T47D (cell line): ENCODE data around the gene HOXB7.
A peak's percentile ranks its signal among the peaks of the same experiment; 100 is the strongest.

Source experiments
- DNase-seq, 2 experiments: peaks; one replicate each; pipeline versions ENCODE4 v3.0.0 to v3.0.0-alpha.2; 2011 to 2012; ENCODE audit warnings: low read depth in 1 of 2, low spot score in 1 of 2
- JUND ChIP-seq: IDR thresholded peaks from 2 replicates; pipeline ENCODE4 v1.6.1; 2012; ENCODE audit warnings: low read depth
- in situ Hi-C: cut with HindIII; loops from 2 replicates; pipeline ENCODE4 v1.10.0; 2016; ENCODE audit warnings: low sequenced_read_pairs, low pct_unique_long_range_greater_than_20kb

Gene HOXB7

GRCh38 chr17:48631693-48632578 is 21.1 kb upstream of the HOXB7 start:
- no peak for TF ChIP-seq JUND
- in situ Hi-C loops: no loop called here

GRCh38 chr17:48630925-48631692 is 20.3 kb upstream of the HOXB7 start:
- no peak for TF ChIP-seq JUND
- DNase-seq: no peak
- in situ Hi-C loops: no loop called here

More at GRCh38 chr17:48631693-48632578, 21.1 kb upstream of the HOXB7 start:
- DNase-seq: no peak

GRCh38 chr17:48630009-48630924 is 19.4 kb upstream of the HOXB7 start:
- no peak for TF ChIP-seq JUND
- in situ Hi-C loops: no loop called here
- no peak for DNase-seq

GRCh38 chr17:48629411-48629759 is 18.6 kb upstream of the HOXB7 start:
- in situ Hi-C loops: no loop called here
- TF ChIP-seq JUND: no peak
- no peak for DNase-seq

GRCh38 chr17:48628649-48629410 is 18.0 kb upstream of the HOXB7 start:
- in situ Hi-C loops: no loop called here
- DNase-seq: no peak
- no peak for TF ChIP-seq JUND

GRCh38 chr17:48627623-48628521 is 17.1 kb upstream of the HOXB7 start:
- no peak for TF ChIP-seq JUND
- in situ Hi-C loops: no loop called here
- DNase-seq: no peak

- in situ Hi-C loops: no loop called here
- no peak for TF ChIP-seq JUND
- no peak for DNase-seq
Observed at GRCh38 chr17:48627118-48627597, 16.3 kb upstream of the HOXB7 start.

GRCh38 chr17:48626245-48627117 is 15.7 kb upstream of the HOXB7 start, which contains the start of gene HOXB9:
TSS of gene HOXB9 (minus strand) at chr17:48626358. CDS start at chr17:48626269, 89 bp downstream.
- TF ChIP-seq JUND: no peak
- no peak for DNase-seq
- in situ Hi-C loops: no loop called here

- DNase-seq: peak; percentile 63 to 92
- in situ Hi-C loops: no loop called here
- TF ChIP-seq JUND: no peak
Observed at GRCh38 chr17:48625495-48626244, 14.9 kb upstream of the HOXB7 start.
